ENCODE results near the gene ESYT3.

GRCh38 chr3:138479438-138479863, 45.0 kb downstream of the ESYT3 start:
- TF ChIP-seq CTCF (conservative IDR thresholded peaks at IDR 0.05) (peak; percentile 94), ZFX (IDR thresholded peaks at IDR 0.05) (no peak)

All from C4-2B (cell line).